ENCODE results near the gene EPB41L2. TPM values are rescaled to one million over a fixed set of nuclear protein-coding genes. Genes with fewer than 3 reads are reported as not detected.
A peak's percentile ranks its signal among the peaks of the same experiment; 100 is the strongest.

Gene EPB41L2
- total RNA-seq, 1 donor from 2014 or later, result 66.3 TPM

- peak; percentile 81 for TF ChIP-seq CTCF (IDR thresholded peaks at IDR 0.05; ENCODE audit: unreplicated experiment)
- Mint-ChIP-seq H3K9me3 (no peaks in the 10 kb centered on the region), H3K4me1 (no peaks in the 10 kb centered on the region), H3K36me3 (peaks cover 6% of the 10 kb centered on the region), H3K27ac (no peak overlapping the region), H3K4me3 (no peak overlapping the region), H3K27me3 (ENCODE audit: low read depth) (no peaks in the 10 kb centered on the region)
- DNase-seq (ENCODE audit: low spot score in 2 of 2, unreplicated experiment in 2 of 2), result peak; percentile 49 to 78
Measured at GRCh38 chr6:130872250-130873095, 190.6 kb downstream of the EPB41L2 start.

GRCh38 chr6:130870179-130870880, 192.7 kb downstream of the EPB41L2 start:
- DNase-seq (ENCODE audit: low spot score in 2 of 2, unreplicated experiment in 2 of 2), result no peak
- no peak overlapping the region for H3K4me3 Mint-ChIP-seq
- no peaks in the 10 kb centered on the region for H3K4me1 Mint-ChIP-seq
- H3K27me3 Mint-ChIP-seq (ENCODE audit: low read depth), result no peaks in the 10 kb centered on the region
- TF ChIP-seq CTCF (IDR thresholded peaks at IDR 0.05; ENCODE audit: unreplicated experiment), result no peak
- no peaks in the 10 kb centered on the region for H3K9me3 Mint-ChIP-seq
- no peak overlapping the region for H3K27ac Mint-ChIP-seq
- H3K36me3 Mint-ChIP-seq, result peaks cover 6% of the 10 kb centered on the region

- Mint-ChIP-seq H3K27ac (no peak overlapping the region), H3K36me3 (peaks cover 6% of the 10 kb centered on the region), H3K4me1 (no peaks in the 10 kb centered on the region), H3K27me3 (ENCODE audit: low read depth) (no peaks in the 10 kb centered on the region), H3K4me3 (no peak overlapping the region), H3K9me3 (no peaks in the 10 kb centered on the region)
- no peak for TF ChIP-seq CTCF (IDR thresholded peaks at IDR 0.05; ENCODE audit: unreplicated experiment)
- DNase-seq (ENCODE audit: low spot score in 2 of 2, unreplicated experiment in 2 of 2), result no peak
Measured at GRCh38 chr6:130869681-130870080, 193.4 kb downstream of the EPB41L2 start.

DNA sequence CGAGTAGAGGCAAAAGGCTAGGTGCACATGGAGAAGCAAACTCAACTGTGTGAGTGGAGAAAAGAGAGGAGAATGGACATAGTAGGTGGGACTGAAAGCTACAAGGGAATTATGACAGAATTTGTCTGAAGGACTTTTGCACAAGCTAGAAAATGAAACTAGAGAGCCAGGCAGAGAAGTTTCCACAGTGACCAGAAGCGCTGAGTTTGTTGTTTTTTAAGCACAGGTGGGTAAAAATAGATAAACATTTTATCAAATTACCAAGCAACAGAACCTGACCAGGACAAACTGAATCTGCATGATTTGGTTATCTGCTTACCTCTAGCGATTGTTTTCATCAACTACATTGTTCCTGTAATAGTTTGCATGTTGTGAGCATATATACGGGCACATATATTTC, 197.3 kb downstream of the EPB41L2 start:
- H3K4me3 Mint-ChIP-seq, result no peak overlapping the region
- H3K4me1 Mint-ChIP-seq, result no peaks in the 10 kb centered on the region
- TF ChIP-seq CTCF (IDR thresholded peaks at IDR 0.05; ENCODE audit: unreplicated experiment), result no peak
- no peak overlapping the region for H3K27ac Mint-ChIP-seq
- H3K9me3 Mint-ChIP-seq, result no peaks in the 10 kb centered on the region
- DNase-seq (ENCODE audit: low spot score in 2 of 2, unreplicated experiment in 2 of 2), result no peak
- H3K36me3 Mint-ChIP-seq, result peaks cover 11% of the 10 kb centered on the region
- no peaks in the 10 kb centered on the region for H3K27me3 Mint-ChIP-seq (ENCODE audit: low read depth)

DNA sequence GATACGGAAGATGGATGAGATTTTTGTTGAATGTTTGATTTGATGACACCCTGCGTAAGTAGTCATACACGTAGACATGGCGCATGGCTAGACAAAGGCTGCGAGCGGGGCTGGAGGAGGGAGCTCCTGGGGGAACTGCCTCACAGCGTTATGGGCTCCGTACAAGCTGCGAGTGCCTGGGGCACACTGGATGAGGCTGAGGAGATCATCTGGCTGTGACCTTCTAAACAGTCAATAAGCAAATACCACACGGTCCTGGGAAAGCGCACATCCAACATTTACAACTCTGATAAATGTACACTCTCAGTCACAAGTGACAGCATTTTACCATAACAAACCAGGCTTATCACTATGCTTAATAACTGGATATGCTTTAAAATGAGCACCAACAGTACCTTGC, 198.7 kb downstream of the EPB41L2 start:
- Mint-ChIP-seq H3K4me3 (no peak overlapping the region), H3K9me3 (no peaks in the 10 kb centered on the region), H3K27me3 (ENCODE audit: low read depth) (no peaks in the 10 kb centered on the region), H3K36me3 (peaks cover 5% of the 10 kb centered on the region), H3K4me1 (peaks cover 6% of the 10 kb centered on the region), H3K27ac (no peak overlapping the region)
- DNase-seq (ENCODE audit: low spot score in 2 of 2, unreplicated experiment in 2 of 2), result no peak
- no peak for TF ChIP-seq CTCF (IDR thresholded peaks at IDR 0.05; ENCODE audit: unreplicated experiment)

Data from mesothelial cell of epicardium (in vitro differentiated cells).